RPMI7951 (cell line): ENCODE data around the gene ZNF784. TPM values are rescaled to one million over a fixed set of nuclear protein-coding genes. Genes with fewer than 3 reads are reported as not detected.

ENCODE experiments used
- DNase-seq: peaks from one replicate; pipeline ENCODE4 v3.0.0-alpha.2; 2012; ENCODE audit warnings: low read depth
- total RNA-seq: library from RNA; depleted of rRNA; stranded (reverse); fragments of >200 nt; shearing (Covaris generic); gene quantifications from 2 replicates; pipeline ENCODE4 v1.2.3, GENCODE V29; 2014

ZNF784 gene
- total RNA-seq, 1 experiment from 2014 or later, result 1.6 TPM

DNA sequence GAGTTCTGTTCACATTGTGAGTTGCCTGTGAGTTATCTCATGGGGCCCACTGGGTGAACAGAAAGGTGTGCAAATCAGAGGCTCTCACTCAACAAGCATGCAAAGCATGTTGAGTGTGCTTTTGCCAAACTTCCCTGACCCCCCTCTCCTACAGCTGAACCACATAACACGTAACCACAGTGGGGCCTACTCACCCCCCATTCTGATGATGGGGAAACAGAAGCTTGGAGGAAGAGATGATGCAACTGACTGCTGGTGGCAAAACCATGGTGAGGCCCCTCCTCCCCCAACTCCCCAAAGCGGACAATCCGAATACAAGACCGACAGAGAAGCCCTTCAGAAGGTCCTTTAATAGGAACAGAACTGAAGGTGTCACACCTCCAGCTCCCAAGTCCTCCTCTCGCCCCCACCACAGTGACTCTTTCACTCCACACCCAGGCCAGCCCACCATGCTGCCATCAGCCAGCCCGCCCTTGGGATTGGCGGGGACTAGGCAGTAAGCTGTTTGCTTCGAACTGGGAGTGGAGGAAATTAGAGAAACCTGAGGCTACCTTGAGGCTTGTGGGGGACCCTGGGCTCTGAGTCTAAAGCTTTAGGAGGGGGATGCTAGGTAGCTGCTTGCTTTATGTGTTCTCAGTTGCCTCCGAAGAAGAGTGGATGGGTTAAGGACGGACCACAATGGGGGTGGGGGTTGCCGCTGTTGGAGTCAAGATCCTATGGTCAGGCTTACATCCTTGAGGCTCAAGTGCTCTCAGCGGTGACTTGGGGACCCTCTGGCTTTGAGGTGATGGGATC, 3.8 kb downstream of the ZNF784 start:
- DNase-seq, result no peak

DNA sequence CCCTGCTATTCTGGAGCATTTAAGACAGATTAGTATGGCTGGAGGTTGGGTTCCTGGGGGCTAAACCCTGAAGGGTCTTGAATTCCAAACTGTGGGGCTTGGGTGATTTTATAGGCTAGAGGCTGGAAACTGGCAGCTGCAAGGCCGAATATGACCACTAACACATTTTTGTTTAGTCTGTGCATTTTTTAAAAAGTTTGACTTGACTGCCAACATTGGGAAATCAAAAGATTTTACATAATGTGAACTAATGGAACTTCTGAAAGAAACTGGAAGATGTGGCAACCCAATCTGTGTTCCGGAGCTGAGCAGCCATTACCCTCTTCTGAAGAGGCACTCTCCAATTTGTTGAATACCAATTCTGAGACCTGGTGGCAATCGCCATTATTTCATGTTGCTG, 5.1 kb downstream of the ZNF784 start:
- DNase-seq, result no peak

DNA sequence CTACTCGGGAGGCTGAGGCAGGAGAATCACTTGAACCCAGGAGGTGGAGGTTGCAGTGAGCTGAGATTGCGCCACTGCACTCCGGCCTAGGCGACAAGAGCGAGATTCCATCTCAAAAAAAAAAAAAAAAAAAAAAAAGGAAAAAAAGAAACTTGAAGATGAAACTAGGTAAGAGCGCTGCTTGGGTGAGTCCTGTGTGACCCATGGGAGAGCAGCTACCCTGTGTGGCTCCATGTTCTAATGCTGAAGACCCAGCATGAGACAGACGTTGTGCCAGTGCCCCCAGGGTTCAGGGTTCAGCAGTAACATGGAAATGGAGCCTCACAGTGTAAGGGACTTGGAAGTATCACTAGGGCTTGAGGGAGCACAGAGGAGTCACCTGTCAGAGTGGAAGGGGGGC, 5.9 kb downstream of the ZNF784 start:
- DNase-seq, result no peak

DNA sequence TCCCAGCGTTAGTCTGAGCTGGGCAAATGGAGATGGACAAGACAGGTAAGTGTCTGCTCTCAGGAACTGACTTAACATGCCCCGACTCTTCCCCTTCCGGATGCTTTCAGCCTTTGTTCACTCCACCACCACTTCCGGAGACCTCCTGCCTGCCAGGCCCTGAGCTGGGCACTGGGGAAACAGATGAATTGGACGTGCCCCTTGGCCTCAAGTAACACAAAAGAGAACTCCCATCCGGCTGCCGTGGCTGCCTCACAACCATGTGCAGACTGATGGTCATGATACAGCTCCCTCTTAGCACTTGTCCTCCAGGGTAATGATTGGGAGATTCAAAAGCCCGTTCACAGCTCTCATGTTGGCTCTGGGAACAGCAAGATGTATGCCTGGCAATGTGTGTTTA, 6.9 kb downstream of the ZNF784 start:
- no peak for DNase-seq

DNA sequence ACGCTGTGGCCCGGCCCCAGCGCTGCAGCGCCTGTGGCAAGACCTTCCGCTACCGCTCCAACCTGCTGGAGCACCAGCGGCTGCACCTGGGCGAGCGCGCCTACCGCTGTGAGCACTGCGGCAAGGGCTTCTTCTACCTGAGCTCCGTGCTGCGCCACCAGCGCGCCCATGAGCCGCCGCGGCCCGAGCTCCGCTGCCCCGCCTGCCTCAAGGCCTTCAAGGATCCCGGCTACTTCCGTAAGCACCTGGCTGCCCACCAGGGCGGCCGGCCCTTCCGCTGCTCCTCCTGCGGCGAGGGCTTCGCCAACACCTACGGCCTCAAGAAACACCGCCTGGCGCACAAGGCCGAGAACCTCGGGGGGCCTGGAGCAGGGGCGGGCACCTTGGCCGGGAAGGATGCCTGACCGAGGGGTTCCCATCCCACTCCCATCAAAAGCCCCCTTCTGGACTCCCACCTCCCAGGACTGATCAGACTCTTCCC, 7.9 kb downstream of the ZNF784 start:
- no peak for DNase-seq

DNA sequence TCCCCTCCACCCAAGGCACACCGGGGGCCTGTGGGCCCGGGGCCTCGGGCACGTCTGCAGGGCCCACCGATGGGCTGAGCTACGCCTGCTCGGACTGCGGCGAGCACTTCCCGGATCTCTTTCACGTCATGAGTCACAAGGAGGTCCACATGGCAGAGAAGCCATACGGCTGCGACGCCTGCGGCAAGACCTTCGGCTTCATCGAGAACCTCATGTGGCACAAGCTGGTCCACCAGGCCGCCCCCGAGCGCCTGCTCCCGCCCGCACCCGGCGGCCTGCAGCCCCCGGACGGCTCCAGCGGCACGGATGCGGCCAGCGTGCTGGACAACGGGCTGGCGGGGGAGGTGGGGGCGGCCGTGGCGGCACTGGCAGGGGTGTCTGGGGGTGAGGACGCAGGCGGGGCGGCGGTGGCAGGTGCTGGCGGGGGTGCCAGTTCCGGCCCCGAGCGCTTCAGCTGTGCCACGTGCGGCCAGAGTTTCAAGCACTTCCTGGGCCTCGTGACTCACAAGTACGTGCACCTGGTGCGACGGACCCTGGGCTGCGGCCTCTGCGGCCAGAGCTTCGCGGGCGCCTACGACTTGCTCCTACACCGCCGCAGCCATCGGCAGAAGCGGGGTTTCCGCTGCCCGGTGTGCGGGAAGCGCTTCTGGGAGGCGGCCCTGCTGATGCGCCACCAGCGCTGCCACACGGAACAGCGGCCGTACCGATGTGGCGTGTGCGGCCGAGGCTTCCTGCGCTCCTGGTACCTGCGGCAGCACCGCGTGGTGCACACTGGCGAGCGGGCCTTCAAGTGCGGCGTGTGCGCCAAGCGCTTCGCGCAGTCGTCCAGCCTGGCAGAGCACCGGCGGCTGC, 8.6 kb downstream of the ZNF784 start:
- DNase-seq, result no peak

DNA sequence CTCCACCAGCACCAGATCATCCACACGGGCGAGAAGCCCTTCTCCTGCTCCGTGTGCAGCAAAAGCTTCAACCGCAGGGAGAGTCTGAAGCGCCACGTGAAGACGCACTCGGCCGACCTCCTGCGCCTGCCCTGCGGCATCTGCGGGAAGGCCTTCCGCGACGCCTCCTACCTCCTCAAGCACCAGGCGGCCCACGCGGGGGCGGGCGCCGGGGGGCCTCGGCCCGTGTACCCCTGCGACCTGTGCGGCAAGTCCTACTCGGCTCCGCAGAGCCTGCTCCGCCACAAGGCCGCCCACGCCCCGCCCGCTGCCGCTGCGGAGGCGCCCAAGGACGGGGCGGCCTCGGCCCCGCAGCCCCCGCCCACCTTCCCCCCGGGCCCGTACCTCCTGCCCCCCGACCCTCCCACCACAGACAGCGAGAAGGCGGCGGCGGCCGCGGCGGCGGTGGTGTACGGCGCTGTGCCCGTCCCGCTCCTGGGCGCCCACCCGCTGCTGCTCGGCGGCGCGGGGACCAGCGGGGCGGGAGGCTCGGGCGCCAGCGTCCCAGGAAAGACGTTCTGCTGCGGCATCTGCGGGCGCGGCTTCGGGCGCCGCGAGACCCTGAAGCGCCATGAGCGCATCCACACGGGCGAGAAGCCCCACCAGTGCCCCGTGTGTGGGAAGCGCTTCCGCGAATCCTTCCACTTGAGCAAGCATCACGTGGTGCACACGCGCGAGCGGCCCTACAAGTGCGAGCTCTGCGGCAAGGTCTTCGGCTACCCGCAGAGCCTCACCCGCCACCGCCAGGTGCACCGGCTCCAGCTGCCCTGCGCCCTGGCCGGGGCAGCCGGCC, 9.4 kb downstream of the ZNF784 start:
- no peak for DNase-seq

DNA sequence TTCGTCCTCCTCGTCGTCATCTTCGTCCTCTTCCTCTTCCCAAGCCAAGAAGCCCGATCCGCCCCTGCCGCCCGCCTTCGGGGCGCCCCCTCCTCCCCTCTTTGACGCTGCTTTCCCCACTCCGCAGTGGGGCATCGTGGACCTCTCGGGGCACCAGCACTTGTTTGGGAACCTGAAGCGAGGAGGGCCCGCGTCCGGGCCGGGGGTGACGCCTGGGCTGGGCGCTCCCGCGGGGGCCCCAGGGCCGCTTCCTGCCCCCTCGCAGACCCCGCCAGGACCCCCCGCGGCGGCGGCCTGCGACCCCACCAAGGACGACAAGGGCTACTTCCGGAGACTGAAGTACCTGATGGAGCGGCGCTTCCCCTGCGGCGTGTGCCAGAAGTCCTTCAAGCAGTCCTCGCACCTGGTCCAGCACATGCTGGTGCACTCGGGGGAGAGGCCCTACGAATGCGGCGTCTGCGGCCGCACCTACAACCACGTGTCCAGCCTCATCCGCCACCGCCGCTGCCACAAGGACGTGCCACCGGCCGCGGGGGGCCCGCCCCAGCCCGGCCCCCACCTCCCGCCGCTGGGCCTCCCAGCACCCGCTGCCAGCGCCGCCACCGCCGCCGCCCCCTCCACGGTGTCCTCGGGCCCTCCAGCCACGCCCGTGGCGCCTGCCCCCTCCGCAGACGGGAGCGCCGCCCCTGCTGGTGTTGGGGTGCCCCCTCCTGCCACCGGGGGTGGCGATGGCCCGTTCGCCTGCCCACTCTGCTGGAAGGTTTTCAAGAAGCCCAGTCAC, 10.2 kb downstream of the ZNF784 start:
- DNase-seq, result no peak

DNA sequence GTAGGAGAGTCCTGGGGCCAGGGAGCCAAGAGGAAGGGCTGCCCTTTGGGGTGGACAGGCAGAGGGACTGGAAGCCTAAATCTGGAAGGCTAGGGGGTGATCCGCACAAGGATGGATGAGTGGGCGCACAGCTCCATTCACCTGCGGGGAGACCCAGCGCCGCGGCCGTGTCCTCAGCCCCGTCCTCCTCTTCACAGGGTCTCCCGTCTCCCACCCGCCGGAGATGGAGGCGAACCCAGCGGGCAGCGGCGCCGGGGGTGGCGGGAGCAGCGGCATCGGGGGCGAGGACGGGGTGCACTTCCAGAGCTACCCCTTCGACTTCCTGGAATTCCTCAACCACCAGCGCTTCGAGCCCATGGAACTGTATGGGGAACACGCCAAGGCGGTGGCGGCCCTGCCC, 11.0 kb downstream of the ZNF784 start:
- no peak for DNase-seq

DNA sequence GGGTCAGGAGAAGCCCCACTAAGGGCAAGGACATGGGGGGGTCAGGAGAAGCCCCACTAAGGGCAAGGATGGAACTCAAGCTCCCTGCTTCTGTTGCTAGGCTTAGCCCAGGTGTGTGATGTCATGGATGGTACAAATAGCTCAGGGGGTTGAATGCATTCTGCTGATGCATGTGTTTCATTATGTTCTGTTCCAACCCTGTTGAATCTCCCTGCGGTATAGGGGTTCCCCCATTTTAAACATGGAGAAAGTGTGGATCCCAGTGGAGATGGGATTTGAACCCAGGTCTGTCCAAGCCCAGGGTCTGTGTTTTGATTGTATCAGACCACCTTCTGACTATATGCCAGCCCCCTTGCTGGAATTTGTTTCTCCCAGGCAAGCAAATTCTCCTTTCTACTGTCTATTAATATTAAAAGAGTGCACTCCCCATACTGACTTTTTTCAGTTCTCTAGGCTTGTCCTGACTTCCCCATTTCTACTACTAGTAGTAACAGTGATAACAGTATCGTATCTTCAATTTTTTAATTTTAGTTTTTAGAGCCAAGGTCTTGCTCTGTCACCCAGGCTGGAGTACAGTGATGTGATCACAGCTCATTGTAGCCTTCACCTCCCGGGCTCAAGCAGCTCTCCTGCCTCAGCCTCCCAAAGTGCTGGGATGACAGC, 12.3 kb downstream of the ZNF784 start:
- DNase-seq, result no peak

DNA sequence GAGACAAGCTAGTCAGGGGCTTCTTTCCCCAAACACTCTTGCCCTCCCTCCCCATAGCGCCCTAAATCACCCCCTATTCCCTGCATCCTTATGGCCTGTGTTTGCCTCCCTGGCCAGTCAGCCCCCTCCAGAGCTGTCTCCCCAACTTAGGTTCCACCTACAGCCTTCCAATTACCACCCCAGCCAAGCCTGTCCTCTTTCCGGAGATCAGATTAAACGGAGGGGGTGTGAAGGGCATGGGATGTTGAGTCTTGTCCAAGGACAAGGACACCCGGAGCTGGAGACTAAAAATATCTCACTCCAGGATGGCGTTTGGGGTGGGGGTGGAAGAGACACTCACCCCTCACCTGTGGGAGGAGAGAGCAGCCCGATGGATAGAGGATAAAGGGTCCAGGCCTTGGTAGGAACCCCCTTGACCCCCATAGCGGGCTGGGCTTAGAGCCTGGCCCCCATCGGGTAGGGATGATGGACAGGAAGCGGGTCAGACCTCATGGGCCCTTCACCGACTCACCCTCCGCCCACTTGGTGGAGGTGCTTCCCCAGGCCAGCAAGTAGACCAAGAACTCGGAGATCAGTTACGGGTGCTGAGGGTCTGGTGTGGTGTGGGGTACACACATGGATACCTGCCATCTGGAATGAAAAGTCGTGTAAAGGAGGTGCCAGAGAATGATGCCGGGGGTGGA, 12.9 kb downstream of the ZNF784 start:
- DNase-seq, result no peak

DNA sequence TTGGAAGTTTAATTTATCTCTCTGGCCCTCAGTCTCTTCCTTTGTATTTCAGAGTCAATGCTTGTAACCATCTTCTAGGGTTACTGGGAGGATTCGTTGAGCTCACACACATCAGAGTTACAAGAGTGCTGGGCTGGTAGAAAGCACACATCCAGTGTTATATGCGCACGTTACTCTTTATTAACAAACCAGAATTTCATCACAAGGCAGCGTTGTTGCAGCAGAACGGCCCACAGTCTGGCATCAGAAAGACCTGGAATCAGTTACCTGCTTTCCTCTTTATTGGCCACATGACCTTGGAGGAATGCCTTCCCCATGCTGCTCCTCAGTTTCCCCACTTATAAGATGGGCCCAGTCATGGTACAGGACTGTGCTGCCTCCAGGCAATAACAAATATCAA, 15.0 kb downstream of the ZNF784 start:
- DNase-seq, result no peak

DNA sequence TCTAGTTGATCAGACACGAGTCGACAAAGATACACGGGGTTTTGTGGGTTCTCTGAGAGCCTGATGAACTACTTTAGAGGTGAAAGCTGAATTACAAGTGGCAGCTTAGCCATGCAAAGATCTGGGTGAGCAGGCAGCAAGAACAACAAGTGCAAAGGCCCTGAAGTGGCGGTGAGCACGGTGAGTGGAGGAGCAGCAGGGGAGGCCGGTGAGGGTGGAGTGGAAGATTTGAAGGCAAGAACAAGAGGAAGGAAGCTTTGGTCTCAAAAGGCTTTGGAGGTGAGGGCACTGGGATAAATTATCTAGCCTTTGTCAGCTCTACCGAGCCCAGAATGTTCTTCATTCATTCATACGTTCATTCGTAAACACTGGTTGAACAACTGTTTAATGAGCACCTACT, 17.5 kb downstream of the ZNF784 start:
- no peak for DNase-seq

DNA sequence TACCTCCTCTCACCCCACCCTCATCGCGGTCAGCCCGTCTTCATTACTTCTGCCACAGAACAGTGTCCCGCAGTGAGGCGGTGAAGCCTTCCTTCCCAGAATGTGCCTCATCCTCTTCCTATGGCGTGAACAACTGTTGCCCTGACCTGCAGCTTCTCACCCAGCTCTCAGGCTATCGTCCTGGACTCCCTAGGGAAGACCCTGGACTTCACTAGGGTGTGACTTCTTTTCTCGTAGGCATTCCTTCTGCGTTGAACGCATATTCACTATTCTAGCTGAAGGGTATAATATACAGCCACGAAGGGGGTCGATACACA, 17.9 kb downstream of the ZNF784 start:
- no peak for DNase-seq

DNA sequence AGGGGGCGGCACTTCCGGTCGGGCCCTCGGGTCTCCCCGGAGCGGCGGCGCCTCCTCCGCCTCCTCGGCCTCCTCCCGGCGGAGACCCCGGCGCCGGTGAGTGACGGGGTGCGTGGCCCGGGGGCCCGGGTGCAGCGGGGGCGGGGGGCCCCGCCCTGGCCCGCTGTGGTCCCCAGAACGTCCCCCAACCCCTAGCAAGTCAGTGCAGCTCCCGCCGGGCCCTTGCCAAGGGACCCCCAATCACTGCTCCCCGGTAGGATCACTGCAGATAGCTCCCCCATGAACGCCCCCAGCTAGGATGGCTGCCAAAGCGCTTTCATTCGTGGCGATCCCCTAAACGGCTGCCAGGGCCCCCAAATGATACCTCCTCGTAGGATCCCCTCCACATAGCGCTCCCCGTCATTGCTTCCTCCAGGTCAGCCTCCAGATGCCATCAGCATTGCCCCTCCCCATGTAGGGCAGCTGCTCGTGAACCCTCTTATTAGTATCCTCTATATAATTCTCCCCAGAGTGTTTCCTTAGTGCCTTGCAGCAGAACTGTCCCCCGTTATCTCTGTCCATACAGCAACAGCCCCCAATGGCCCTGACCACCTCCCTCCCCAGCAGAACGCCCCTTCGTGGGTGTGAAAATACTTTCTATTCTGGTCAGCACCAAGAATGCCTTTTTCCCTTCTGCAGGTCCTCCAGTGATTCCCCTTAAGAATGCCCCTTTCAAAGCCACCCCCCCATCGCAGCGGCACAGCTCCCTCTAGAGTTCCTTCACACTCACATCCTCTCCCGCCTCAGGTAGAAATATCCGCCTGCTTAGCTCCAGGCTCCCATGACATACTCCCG, 18.5 kb downstream of the ZNF784 start, which contains the start of gene ZNF865:
ZNF865 (plus strand) TSS at position 11 of the 834 bp plus-strand sequence. CDS start 7,972 bp downstream, outside the sequence.
- DNase-seq, result peak; percentile 84

DNA sequence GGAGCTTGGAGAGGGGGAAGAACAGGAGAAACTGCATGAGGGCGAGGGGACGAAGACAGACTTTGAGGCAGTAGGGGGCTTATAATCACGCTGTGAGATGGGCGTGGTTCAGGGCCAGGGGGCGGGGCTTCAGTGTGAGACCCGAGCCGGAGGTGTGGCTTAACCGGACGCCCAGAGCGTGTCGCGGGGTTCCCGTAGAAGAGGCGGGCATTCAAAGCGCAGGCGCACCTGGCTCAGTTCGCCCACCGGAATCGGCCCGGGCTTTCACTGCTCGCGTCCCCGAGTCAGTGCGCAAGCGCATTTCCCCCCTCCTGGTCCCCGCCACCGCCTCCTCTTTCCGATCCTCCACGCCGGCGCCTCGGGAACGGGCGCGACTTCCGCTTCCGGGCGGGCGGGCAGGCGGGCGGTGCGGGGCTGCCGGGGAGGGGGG, 19.1 kb downstream of the ZNF784 start:
- DNase-seq, result peak; percentile 95

DNA sequence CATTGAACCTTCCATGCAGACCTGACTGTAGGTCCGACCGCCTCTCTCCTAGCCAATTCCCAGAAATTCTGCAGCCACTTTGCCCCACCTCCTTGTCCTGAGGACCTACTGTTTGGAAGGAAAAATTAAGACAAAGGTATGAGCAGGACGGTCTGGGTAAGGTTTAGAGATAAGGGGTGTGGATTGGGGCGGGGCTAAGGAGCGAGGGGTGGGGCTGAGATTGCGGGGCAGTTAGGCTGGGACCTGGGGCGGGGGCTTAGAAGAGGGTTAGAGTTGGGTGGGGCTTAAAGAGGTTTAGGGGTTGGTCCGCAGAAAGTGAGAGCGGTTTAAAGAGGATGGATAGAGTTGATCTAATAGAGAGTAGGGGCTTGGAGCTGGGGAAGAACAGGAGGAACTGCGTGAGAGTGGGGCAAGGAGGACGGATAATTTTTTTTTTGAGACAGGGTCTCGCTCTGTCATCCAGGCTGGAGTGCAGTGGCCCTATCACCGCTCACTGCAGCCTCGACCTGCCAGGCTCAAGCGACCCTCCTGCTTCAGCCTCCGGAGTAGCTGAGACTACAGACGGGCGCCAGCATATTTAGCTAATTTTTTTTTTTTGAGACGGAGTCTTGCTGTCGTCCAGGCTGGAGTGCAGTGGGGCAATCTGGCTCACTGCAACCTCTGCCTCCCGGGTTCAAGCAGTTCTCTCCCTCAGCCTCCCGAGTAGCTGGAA, 20.6 kb downstream of the ZNF784 start:
- no peak for DNase-seq

DNA sequence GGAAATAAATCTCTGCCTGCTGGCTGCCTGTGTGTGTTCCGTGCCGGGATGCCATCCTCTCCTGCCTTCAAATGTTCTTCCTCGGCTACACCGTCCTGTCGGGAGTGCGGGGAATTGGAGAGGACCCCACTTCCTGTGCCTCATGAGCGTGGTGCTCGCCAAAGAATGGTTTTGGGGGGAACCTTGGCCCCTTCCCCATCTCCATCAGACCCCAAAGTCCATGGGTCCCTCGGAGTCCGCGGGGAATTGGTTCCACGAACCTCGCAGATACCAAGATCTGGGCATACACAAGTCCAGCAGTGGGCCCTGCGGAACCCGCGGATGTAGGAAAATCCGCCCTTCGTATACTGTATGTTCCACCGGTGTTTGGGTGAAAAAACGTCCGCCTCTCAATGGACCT, 21.3 kb downstream of the ZNF784 start:
- DNase-seq, result no peak
